Measurements from ENCODE around the gene KCND3. TPM values are rescaled to one million over a fixed set of nuclear protein-coding genes. Genes with fewer than 3 reads are reported as not detected.

Gene KCND3
- total and polyA plus RNA-seq, 12 donors, result 0.39 to 6.7 (median 3.1) TPM

DNA sequence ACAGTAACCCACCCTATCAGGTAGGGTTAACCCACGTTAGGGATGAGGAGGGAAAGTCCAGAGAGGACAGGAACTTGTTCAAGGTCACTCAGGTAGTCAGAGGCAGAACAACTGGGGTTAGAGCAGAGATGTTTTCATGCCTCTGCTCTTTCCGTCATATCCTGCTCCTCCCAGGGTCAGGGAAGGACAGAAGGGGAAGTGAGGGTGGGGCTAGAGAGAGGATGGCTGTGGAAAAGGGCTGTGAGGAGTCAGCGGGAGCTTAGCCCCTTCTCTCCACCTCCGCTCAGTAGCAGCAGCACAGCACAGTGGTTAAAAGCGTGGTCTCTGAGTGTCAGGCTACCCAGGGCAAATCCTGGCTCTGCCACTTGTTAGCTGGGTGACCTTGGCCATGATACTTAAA, 197.2 kb downstream of the KCND3 start:
- peak in 1 of 7 donors; percentile 2 for DNase-seq
- no peak for TF ChIP-seq POLR2A (IDR thresholded peaks at IDR 0.05)
- no peak for TF ChIP-seq CTCF (IDR thresholded peaks at IDR 0.05)
- WGBS, 4 donors, result 33 to 50% (median 39%) methylated on average over 4 to 5 of the region's 5 CpGs
- H3K4me1 ChIP-seq (replicated peaks in 1 of 2), result no peaks in the 10 kb centered on the region
- H3K27ac ChIP-seq, result no peak overlapping the region
- intact Hi-C loops (cut with DNase I), result no loop called here
- H3K36me3 ChIP-seq (replicated peaks in 1 of 2), result no peaks in the 10 kb centered on the region
- no peaks in the 10 kb centered on the region for H3K9me3 ChIP-seq (replicated peaks in 1 of 3)
- H3K27me3 ChIP-seq, result no peaks in the 10 kb centered on the region
- H3K4me3 ChIP-seq, result no peak overlapping the region

GRCh38 chr1:111791776-111792175, 197.7 kb downstream of the KCND3 start:
- intact Hi-C loops (cut with DNase I), result no loop called here
- Histone ChIP-seq H3K27ac (no peak overlapping the region), H3K4me3 (no peak overlapping the region), H3K36me3 (replicated peaks in 1 of 2) (no peaks in the 10 kb centered on the region), H3K9me3 (replicated peaks in 1 of 3) (no peaks in the 10 kb centered on the region), H3K27me3 (no peaks in the 10 kb centered on the region), H3K4me1 (replicated peaks in 1 of 2) (no peaks in the 10 kb centered on the region)
- 78 to 86% (median 80%) methylated on average over 6 of the region's 6 CpGs for WGBS, 4 donors
- TF ChIP-seq POLR2A (IDR thresholded peaks at IDR 0.05) (no peak), CTCF (IDR thresholded peaks at IDR 0.05) (no peak)
- DNase-seq, result no peak

DNA sequence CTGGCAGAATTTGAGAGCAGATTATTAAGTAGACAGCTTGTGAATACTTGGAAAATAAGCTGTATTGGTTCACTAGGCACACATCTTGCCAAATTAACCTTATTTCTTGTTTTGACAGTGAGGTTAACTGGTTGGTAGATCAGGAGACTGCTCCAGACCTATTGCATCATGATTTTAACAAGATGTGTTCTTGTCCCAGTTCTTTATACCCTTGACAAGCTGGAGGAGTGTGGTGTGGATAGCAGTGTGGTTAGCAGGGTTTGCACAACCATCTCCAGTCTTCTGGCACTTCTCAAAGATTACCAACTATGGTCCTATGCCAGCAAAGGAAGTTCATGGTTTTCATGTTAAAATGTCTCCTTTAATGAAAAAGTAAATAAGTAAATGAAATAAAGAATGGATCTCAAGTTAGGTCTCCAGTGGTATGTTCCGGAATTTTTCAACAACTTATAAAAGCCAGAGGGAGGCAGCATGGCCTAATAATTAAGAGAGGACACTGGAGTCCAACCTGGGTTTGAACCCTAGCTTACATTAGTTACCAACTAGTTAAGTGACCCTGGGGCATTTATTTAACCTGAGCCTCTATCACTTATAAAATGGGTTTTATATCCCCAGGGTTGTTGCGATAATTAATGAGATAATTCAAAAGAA, 199.7 kb downstream of the KCND3 start:
- no peak for TF ChIP-seq POLR2A (IDR thresholded peaks at IDR 0.05)
- TF ChIP-seq CTCF (IDR thresholded peaks at IDR 0.05), result peak in 2 of 6 experiments; percentile 11 to 17
- Histone ChIP-seq H3K36me3 (replicated peaks in 1 of 2) (no peaks in the 10 kb centered on the region), H3K27me3 (no peaks in the 10 kb centered on the region), H3K9me3 (replicated peaks in 1 of 3) (no peaks in the 10 kb centered on the region), H3K4me1 (replicated peaks in 1 of 2) (no peaks in the 10 kb centered on the region), H3K27ac (no peak overlapping the region), H3K4me3 (no peak overlapping the region)
- WGBS, 4 donors, result 81 to 90% (median 87%) methylated on average over 2 of the region's 2 CpGs
- no peak for DNase-seq
- intact Hi-C loops (cut with DNase I), result no loop called here

DNA sequence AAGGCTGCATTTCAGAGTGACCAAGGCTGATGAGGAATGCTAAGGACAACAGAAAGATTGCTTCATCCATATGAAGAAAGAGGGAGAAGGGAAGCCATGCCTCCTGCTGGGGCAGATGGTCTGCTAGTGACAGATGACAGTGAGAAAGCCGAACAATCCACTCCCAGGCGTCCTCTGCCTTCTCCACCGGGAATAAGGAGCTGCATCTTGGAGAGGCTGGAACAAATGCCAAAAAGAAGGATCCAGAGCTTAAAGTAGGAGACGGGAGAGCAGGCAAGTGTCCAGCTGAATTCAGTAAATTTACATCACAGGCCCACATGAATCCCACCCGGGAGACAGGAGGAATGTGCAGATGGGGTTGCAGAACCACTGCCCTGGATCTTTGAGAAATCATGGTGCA, 200.3 kb downstream of the KCND3 start:
- Histone ChIP-seq H3K27ac (no peak overlapping the region), H3K27me3 (no peaks in the 10 kb centered on the region), H3K36me3 (replicated peaks in 1 of 2) (no peaks in the 10 kb centered on the region), H3K4me1 (replicated peaks in 1 of 2) (no peaks in the 10 kb centered on the region), H3K9me3 (replicated peaks in 1 of 3) (no peaks in the 10 kb centered on the region), H3K4me3 (no peak overlapping the region)
- DNase-seq, result no peak
- WGBS, 4 donors, result 65 to 79% (median 75%) methylated on average over 5 of the region's 5 CpGs
- intact Hi-C loops (cut with DNase I), result no loop called here
- TF ChIP-seq CTCF (IDR thresholded peaks at IDR 0.05) (no peak), POLR2A (IDR thresholded peaks at IDR 0.05) (no peak)
